Endothelial cell of umbilical vein (primary cell): ENCODE data around the gene CAP2. TPM values are rescaled to one million over a fixed set of nuclear protein-coding genes. Genes with fewer than 3 reads are reported as not detected.

Experiments
- BruUV-seq: library from RNA; stranded (reverse); fragments of 400-500 nt; replicated peaks from 2 replicates; lab custom pipeline; 2021; lab: Mats Ljungman, UMichigan
- CTCF ChIA-PET: fragments of 300-600, 350-600 bp; sonication (Branson Sonifier 250); formaldehyde crosslinking; loops from one replicate; lab custom pipeline; 2021; ENCODE audit warnings: antibody characterized with exemption, inconsistent platforms; lab: Charles Lee
- POLR2A ChIA-PET: fragments of 300-600, 350-600 bp; sonication (Branson Sonifier 250); formaldehyde crosslinking; loops from one replicate; lab custom pipeline; 2021; ENCODE audit warnings: antibody characterized with exemption, inconsistent platforms; lab: Charles Lee
- DNase-seq: peaks from one replicate; pipeline ENCODE4 v3.0.0-alpha.2; 2011; ENCODE audit warnings: low read depth, low spot score
- FAIRE-seq: peaks from 2 replicates; lab custom pipeline; 2011; peaks lifted over from hg19 to GRCh38; lab: Jason Lieb, UNC
- H2AFZ ChIP-seq: 2 replicates; pipeline ENCODE4 v1.6.0; 2012; ENCODE audit warnings: low read depth, low read length, control low read depth, inconsistent platforms
- H3K27ac ChIP-seq: 2 replicates; pipeline ENCODE4 v1.5.1; 2011; ENCODE audit warnings: low read depth, mild to moderate bottlenecking, control low read depth, low read length, moderate library complexity; ENCODE audit not compliant: insufficient read depth
- H3K27me3 ChIP-seq, 2 experiments: 2 replicates each; pipeline versions ENCODE4 v1.6.0 to v1.6.1; 2011; ENCODE audit warnings: low read length in 2 of 2, mixed read lengths in 1 of 2; ENCODE audit not compliant: control insufficient read depth in 2 of 2, insufficient read depth in 2 of 2
- H3K36me3 ChIP-seq, 2 experiments: 2 replicates in 1 of 2; 3 replicates in 1 of 2; pipeline ENCODE4 v1.5.1; 2011; ENCODE audit warnings: low read length in 2 of 2, mild to moderate bottlenecking in 1 of 2, moderate library complexity in 1 of 2; ENCODE audit not compliant: control insufficient read depth in 2 of 2, insufficient read depth in 2 of 2; ENCODE audit errors: extremely low read depth in 1 of 2
- H3K4me1 ChIP-seq: 3 replicates; pipeline ENCODE4 v1.5.1; 2011; ENCODE audit warnings: mild to moderate bottlenecking, low read length; ENCODE audit not compliant: control insufficient read depth, insufficient read depth; ENCODE audit errors: extremely low read depth
- H3K4me2 ChIP-seq: 2 replicates; pipeline ENCODE4 v1.6.1; 2011; ENCODE audit warnings: low read length, control low read depth, mixed read lengths; ENCODE audit not compliant: insufficient read depth
- H3K4me3 ChIP-seq, 3 experiments: fragments of 200-600 bp in 1 of 3; sonication (generic), shearing (Covaris generic) in 1 of 3; replicated peaks in 1 of 3; 2 replicates each; pipeline ENCODE4 v1.5.1; 2011 to 2016; ENCODE audit warnings: control low read depth in 3 of 3, low read length in 3 of 3, mild to moderate bottlenecking in 2 of 3, inconsistent platforms in 1 of 3, low read depth in 1 of 3, moderate library complexity in 1 of 3; ENCODE audit not compliant: insufficient read depth in 1 of 3
- H3K79me2 ChIP-seq: 2 replicates; pipeline ENCODE4 v1.6.0; 2012; ENCODE audit warnings: low read length, inconsistent platforms; ENCODE audit not compliant: control insufficient read depth, insufficient read depth
- H3K9ac ChIP-seq: replicated peaks from 2 replicates; pipeline ENCODE3; 2011; ENCODE audit warnings: low read length, control low read depth; ENCODE audit not compliant: insufficient read depth; ENCODE audit errors: extremely low read depth
- H3K9me1 ChIP-seq: replicated peaks from 3 replicates; pipeline ENCODE4 v1.6.0; 2011; ENCODE audit warnings: mild to moderate bottlenecking, low read length; ENCODE audit not compliant: control insufficient read depth, insufficient read depth; ENCODE audit errors: extremely low read depth
- H3K9me3 ChIP-seq: replicated peaks from 2 replicates; pipeline ENCODE4 v1.5.1; 2012; ENCODE audit warnings: low read length, inconsistent platforms; ENCODE audit not compliant: control insufficient read depth, insufficient read depth
- H4K20me1 ChIP-seq: replicated peaks from 2 replicates; pipeline ENCODE3; 2011; ENCODE audit warnings: mild to moderate bottlenecking, low read length; ENCODE audit not compliant: control insufficient read depth, insufficient read depth; ENCODE audit errors: extremely low read depth
- EZH2 ChIP-seq: IDR thresholded peaks from 2 replicates; pipeline ENCODE4 v1.6.1; 2012; ENCODE audit warnings: borderline replicate concordance, low read depth, mild to moderate bottlenecking, moderate library complexity, low read length, inconsistent platforms; ENCODE audit not compliant: severe bottlenecking
- FOS ChIP-seq: IDR thresholded peaks from 2 replicates; pipeline ENCODE4 v1.6.1; 2011; ENCODE audit warnings: mild to moderate bottlenecking, low read length, moderate library complexity, borderline replicate concordance; ENCODE audit not compliant: insufficient read depth
- GATA2 ChIP-seq: IDR thresholded peaks from 2 replicates; pipeline ENCODE4 v1.7.0; 2011; ENCODE audit warnings: low read depth, mild to moderate bottlenecking, moderate library complexity, mixed read lengths, low read length; ENCODE audit not compliant: insufficient read length, insufficient read depth
- JUN ChIP-seq: IDR thresholded peaks from 2 replicates; pipeline ENCODE4 v1.6.1; 2011; ENCODE audit warnings: borderline replicate concordance, low read depth; ENCODE audit not compliant: insufficient read length, insufficient read depth
- MAX ChIP-seq: IDR thresholded peaks from 2 replicates; pipeline ENCODE4 v1.6.1; 2011; ENCODE audit not compliant: insufficient read depth, insufficient read length
- MYC ChIP-seq: IDR thresholded peaks from one replicate; pipeline ENCODE4 v1.6.1; 2011; ENCODE audit warnings: mild to moderate bottlenecking, low read depth, low read length
- POLR2A ChIP-seq: IDR thresholded peaks from 2 replicates; pipeline ENCODE4 v1.6.1; 2012; ENCODE audit warnings: low read depth, mild to moderate bottlenecking, control low read depth, low read length
- POLR2AphosphoS5 ChIP-seq: IDR thresholded peaks from 2 replicates; pipeline ENCODE4 v1.6.1; 2012; ENCODE audit warnings: low read depth, mild to moderate bottlenecking, control low read depth, low read length, moderate library complexity; ENCODE audit not compliant: insufficient read depth
- dilution Hi-C: fragments of 300-500 bp; cut with MboI; formaldehyde crosslinking; loops from one replicate; pipeline ENCODE4 v1.15.0; 2019; ENCODE audit warnings: low sequenced_read_pairs; ENCODE audit not compliant: extremely low pct_ligation_motif_present
- intact Hi-C: fragments of 100-400 bp; cut with micrococcal nuclease; formaldehyde crosslinking; loops from one replicate; pipeline ENCODE4 v1.10.0; 2022
- polyA plus RNA-seq, 4 experiments: library from polyadenylated mRNA; depleted of rRNA in 3 of 4; stranded (reverse) in 3 of 4; unstranded in 1 of 4; fragments of >200 nt; gene quantifications; 2 replicates each; pipeline versions ENCODE4 v1.2.1 to v1.2.3, GENCODE V29; 2011 to 2012; ENCODE audit warnings: missing spikeins in 1 of 4
- total RNA-seq: library from RNA; stranded (reverse); gene quantifications from 2 replicates; pipeline ENCODE4 v1.2.3, GENCODE V29; 2021
- TF ChIP-seq, protein P1 (sequence below), 2 donors: IDR thresholded peaks; 1 replicate in 1 of 2; 2 replicates in 1 of 2; pipeline ENCODE4 v1.5.1; 2011; ENCODE audit warnings: low read length in 2 of 2, mild to moderate bottlenecking in 2 of 2, moderate library complexity in 2 of 2, control low read depth in 1 of 2, inconsistent platforms in 1 of 2, low read depth in 1 of 2; ENCODE audit not compliant: insufficient read depth in 1 of 2; ENCODE audit errors: extremely low read depth in 1 of 2

The CAP2 gene
- total and polyA plus RNA-seq, 2 donors (not counting 3 experiments of a cell fraction or from before 2014, with no cell fraction given), result 12.2 to 21.3 TPM

- DNase-seq, result no peak
- Histone ChIP-seq H3K79me2 (no peaks in the 10 kb centered on the region), H3K9ac (no peak overlapping the region), H3K9me3 (no peaks in the 10 kb centered on the region), H3K4me1 (no peaks in the 10 kb centered on the region), H3K27ac (no peak overlapping the region), H3K4me2 (no peak overlapping the region), H3K36me3 (no peaks in the 10 kb centered on the region), H2AFZ (no peak overlapping the region), H3K4me3 (no peak overlapping the region), H4K20me1 (no peaks in the 10 kb centered on the region), H3K27me3 (no peaks in the 10 kb centered on the region), H3K9me1 (no peaks in the 10 kb centered on the region)
- ChIA-PET CTCF (interaction anchor here (2.2 kb wide), 1 partner anchor 9 kb away, joined by 7 read pairs; no protein-coding TSS in a partner anchor), POLR2A (no interaction called here)
- no peak for TF ChIP-seq EZH2
- no peak for TF ChIP-seq POLR2AphosphoS5
- TF ChIP-seq MYC, result no peak
- TF ChIP-seq FOS, result no peak
- TF ChIP-seq MAX, result no peak
- TF ChIP-seq JUN, result no peak
- no peak for TF ChIP-seq POLR2A
- TF ChIP-seq, protein P1, sequence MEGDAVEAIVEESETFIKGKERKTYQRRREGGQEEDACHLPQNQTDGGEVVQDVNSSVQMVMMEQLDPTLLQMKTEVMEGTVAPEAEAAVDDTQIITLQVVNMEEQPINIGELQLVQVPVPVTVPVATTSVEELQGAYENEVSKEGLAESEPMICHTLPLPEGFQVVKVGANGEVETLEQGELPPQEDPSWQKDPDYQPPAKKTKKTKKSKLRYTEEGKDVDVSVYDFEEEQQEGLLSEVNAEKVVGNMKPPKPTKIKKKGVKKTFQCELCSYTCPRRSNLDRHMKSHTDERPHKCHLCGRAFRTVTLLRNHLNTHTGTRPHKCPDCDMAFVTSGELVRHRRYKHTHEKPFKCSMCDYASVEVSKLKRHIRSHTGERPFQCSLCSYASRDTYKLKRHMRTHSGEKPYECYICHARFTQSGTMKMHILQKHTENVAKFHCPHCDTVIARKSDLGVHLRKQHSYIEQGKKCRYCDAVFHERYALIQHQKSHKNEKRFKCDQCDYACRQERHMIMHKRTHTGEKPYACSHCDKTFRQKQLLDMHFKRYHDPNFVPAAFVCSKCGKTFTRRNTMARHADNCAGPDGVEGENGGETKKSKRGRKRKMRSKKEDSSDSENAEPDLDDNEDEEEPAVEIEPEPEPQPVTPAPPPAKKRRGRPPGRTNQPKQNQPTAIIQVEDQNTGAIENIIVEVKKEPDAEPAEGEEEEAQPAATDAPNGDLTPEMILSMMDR (IDR thresholded peaks at IDR 0.05; ENCODE audit: extremely low read depth in 1 of 2, insufficient read depth in 1 of 2, low read depth in 1 of 2, low read length in 2 of 2), result no peak
- TF ChIP-seq GATA2, result no peak
- no peak for FAIRE-seq
- dilution Hi-C loops, result no loop called here
- BruUV-seq, result no TSS peak
- intact Hi-C loops, result no loop called here
Observed at GRCh38 chr6:17511580-17511979, 118.2 kb downstream of the CAP2 start.
